ENCODE data around the gene TTC7B.

TTC7B gene

DNA sequence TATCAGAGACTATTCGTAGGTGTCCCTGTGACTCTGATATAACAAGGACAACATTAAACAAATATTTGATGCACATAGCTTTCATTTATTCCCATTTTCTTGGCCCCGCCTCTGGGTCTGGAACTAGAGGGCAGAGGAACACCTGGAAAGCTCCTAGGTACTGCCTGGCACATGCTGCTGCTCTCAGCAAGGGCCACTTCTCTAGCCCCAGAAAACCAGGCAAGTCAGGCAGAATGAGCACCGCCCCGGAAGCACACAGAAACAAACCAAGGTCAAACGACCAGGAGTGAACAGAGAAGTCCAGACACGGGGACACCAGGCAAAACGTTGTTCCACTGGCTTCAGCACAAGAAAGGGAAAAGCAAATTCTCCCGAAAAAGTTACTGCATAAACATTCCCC lies 76.1 kb downstream of the TTC7B start:
- TF ChIP-seq POLR2A (IDR thresholded peaks at IDR 0.05; ENCODE audit: low read depth, low read length) = no peak
- no peak for DNase-seq (ENCODE audit: insufficient read length, low spot score)
- FAIRE-seq = no peak

DNA sequence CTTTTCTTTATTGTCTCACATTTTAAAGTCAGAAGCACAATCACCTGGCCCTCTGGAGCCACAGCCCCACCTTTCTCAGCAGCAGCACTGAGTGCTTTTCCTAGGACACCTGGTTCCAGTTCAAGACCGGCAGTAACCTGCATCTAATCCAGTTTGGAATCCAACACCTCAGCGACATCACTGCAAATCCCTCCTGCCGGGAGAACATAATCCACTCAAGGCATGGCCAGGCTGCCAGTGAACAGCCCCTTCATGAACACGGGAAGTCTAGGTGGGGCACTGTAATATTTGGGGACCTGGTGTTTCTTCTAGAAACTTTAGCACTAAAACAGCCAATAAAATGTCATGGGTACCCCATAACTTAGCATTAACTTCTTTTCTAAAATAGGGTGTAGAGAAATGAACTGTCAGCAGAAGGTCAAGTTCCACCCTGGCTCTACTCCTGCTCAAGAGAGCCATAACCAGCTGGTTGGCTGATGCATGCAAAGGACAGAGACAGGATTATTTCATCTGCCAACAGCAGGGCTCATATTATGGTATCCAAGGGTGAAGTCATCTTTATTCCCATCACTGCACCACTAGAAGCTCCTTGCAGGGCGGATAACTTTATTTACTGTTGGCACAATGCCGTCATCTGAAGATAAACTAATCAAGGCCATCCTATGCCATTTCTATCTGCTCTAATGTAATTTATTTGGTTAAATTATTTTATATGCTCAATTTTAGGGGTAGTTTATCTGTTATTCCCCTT lies 76.7 kb downstream of the TTC7B start:
- no peak for TF ChIP-seq POLR2A (IDR thresholded peaks at IDR 0.05; ENCODE audit: low read depth, low read length)
- FAIRE-seq (no peak), DNase-seq (ENCODE audit: insufficient read length, low spot score) (no peak)

DNA sequence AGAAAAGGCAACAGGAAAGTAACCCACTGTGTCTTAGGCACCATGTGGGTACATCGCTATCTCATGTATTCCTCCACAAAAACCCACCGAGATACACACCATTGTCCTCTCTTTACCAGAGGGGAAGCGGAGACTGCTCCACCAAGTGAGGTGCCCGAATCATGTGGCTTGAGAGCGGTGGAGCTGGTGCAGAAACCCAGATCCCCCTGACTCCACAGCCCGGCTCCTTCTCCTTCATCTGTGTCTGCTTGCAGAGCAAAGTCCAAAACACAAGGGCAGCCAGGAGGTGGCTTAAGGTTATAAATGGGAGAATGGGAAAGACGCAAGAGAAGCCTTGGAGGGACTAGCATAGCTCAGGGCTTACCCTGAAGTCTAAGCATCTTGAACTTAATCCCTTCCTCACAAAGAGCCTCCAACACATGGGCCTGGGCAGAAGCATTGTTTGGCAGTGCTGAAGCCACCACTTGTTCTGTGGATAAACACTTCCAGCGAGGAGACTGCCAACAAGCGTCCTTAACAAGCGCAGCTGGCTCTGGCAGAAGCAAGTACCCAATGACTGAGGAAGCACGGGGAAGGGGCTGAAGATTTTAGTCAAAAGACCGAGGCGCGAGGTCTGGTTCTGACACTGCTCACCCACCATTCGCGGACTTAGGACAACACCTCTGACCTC lies 83.0 kb downstream of the TTC7B start:
- no peak for DNase-seq (ENCODE audit: insufficient read length, low spot score)
- no peak for FAIRE-seq
- TF ChIP-seq POLR2A (IDR thresholded peaks at IDR 0.05; ENCODE audit: low read depth, low read length) = no peak

DNA sequence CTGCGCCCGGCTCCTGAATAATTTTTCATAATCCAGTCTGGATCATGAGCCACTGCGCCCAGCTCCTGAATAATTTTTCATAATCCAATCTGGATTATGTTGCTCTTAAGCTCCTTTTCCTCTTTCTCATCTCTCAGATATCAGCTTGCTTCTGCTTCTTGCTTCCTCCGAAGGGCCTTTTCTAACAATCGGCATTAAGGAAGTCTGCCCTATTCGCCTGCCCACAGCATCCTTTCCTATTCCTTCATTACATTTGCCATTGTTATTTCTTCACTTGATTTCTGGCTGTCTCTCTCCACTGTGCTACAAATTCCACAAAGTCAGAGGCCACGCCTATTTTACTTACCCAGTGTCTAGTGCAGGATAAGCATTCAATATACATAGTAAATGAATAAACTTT lies 83.5 kb downstream of the TTC7B start:
- DNase-seq (ENCODE audit: insufficient read length, low spot score) (no peak), FAIRE-seq (no peak)
- TF ChIP-seq POLR2A (IDR thresholded peaks at IDR 0.05; ENCODE audit: low read depth, low read length) = no peak

DNA sequence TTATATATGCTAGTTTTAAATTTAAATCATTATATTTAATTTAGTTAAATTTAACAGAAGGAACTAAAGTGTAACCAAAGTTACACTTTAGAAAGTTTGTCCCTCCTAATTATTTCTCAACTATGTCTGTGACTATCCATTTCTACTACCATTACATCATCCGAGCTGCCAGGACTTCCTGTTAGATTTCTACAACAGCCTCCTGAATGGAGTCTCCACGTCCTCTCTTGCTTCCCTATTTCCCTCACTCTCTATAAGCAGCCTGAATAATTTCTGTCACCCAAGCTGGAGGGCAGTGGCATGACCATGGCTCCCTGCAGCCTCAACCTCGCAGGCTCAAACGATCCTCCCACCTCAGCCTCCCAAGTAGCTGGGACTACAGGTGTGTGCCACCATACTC lies 84.1 kb downstream of the TTC7B start:
- no peak for DNase-seq (ENCODE audit: insufficient read length, low spot score)
- no peak for FAIRE-seq
- no peak for TF ChIP-seq POLR2A (IDR thresholded peaks at IDR 0.05; ENCODE audit: low read depth, low read length)

DNA sequence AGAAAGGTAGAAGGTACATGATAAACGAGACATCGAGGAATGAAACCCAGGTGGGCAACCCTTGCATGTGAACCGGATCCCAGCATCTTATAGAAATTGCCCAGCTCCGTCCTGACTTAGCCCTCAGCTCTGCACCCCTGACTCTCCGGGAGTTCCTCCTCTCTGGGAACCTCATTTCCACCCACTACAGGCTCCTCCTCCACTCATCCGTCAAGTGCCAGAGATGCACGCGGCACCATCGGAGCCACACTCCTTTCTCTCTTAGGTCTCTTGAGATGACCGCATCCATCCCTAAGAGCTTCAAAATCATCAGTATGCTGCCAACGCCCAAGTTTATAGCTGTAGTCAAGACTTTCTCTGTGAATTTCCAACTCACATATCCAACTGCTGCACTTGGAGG lies 84.7 kb downstream of the TTC7B start:
- TF ChIP-seq POLR2A (IDR thresholded peaks at IDR 0.05; ENCODE audit: low read depth, low read length) = no peak
- FAIRE-seq (no peak), DNase-seq (ENCODE audit: insufficient read length, low spot score) (no peak)

DNA sequence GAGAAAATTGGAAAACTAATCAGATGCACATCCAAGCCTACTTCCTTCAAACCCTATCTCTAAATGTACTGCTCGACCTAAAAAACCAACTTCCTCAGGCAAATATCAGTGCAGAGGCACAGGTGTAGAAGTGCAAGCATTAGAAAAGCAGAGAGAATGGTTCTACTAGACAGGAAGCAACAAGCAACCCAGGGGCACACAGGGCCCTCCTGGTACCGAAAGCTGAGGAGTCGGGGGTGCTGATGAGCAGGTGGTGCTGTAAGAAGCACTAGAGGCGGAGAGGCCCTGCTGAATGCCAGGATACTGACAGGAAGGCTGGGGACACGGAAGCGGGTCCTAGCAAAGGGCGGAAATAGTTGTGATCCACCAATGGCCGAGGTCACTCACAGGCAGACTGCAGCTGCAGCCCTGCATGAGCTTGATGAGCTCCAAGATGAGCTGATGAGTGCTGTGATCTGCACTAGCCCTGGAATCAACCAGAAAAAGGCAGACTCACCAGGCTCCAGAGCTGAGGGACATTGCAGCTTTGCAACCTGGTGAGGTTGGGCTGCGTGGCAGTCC lies 85.9 kb downstream of the TTC7B start:
- FAIRE-seq = no peak
- DNase-seq (ENCODE audit: insufficient read length, low spot score) = no peak
- TF ChIP-seq POLR2A (IDR thresholded peaks at IDR 0.05; ENCODE audit: low read depth, low read length) = no peak

DNA sequence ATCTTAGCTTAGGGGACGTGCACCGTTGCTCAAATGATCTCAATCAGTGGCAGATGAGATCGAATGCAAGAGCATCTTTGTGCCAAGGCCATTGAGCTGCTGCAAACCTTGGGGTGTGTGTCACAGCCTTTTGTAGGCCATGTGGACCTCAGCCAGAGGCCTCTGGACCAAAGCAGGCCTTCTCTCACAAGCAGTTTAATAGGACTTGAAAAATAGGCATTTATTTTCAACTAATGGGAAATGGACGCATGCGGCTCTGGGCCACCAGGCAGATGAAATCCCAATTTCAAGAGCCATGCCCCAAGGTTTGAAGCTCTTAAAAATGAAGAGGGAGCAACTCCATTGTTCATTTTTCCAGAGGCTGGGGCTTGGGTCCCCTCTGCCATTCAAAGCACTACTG lies 87.3 kb downstream of the TTC7B start:
- no peak for TF ChIP-seq POLR2A (IDR thresholded peaks at IDR 0.05; ENCODE audit: low read depth, low read length)
- no peak for FAIRE-seq
- no peak for DNase-seq (ENCODE audit: insufficient read length, low spot score)

DNA sequence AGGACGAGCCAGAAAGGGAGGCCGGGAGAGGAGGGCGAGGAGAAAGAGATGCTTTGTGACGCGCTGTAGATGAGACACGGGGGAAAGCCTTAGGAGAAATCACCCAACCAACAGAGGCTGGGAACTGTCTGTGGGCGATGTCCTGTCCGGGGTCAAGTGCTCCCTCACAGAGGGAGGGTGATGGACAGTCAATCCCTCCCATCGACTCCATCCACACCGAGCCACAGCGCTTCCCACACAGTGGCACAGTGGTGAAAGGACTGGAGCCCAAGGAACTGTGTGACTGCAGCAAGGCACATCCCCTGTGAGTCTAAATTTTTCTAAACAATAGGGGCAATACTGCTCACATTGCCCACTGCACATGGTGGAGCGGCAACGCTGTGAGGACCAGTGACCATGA lies 89.1 kb downstream of the TTC7B start:
- no peak for TF ChIP-seq POLR2A (IDR thresholded peaks at IDR 0.05; ENCODE audit: low read depth, low read length)
- FAIRE-seq = no peak
- no peak for DNase-seq (ENCODE audit: insufficient read length, low spot score)

DNA sequence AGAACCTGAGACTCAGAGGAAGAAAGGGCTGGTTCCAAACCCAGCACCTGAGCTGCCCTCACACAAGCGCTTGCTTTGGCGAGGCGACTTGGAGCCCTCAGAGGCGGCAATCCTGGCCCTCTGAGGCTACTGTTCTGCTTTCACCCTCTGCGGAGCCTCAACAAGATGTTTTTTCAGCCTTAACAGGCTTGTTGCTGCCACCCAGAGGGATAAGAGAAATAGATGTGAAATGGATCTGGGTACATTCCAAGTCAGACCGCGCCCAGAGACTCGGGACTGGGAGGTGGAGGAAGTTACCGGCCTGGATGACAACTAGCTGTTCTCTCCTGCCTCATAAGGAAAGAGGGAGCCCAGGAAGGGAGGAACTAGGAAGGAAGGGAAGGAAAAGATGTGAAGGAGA lies 89.6 kb downstream of the TTC7B start:
- FAIRE-seq (no peak), DNase-seq (ENCODE audit: insufficient read length, low spot score) (no peak)
- TF ChIP-seq POLR2A (IDR thresholded peaks at IDR 0.05; ENCODE audit: low read depth, low read length) = no peak

DNA sequence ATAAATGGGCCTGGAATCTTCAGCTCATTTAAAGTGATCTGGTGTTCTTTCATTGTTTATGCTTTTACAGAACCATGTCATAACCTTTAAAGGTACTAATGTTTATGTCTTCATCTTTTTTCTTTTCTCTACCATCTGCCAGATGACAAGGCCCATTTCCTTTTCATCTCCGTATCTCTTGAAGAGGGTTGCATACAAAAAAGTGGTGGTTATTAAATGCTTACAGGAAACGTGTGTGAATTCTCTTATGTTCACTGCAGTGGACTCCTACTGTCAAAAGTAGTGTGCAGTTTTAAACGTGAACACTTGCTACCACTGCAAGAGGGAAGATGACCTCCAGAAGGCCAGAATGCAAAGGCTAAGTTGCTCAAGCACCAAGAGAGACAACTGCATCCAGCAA lies 91.4 kb downstream of the TTC7B start:
- DNase-seq (ENCODE audit: insufficient read length, low spot score) = no peak
- TF ChIP-seq POLR2A (IDR thresholded peaks at IDR 0.05; ENCODE audit: low read depth, low read length) = no peak
- no peak for FAIRE-seq

DNA sequence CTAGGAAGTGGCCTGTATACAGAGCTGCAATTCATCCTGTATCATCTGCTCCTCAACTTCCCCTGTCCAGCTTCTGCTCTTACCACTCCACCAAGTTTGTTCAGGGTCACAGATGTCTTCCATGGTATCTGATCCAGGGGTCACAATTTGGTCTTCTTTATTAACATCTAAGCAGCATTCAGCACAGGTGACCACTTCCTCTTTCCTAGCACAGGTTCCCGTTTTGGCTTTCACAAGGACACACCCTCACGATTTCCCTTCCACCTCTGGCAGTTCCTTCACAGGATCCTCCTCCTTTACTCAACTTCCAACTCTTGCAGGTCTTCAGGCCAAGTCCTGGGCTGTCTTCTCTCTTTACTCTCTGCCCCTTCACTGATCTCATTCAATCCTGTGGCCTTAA lies 93.6 kb downstream of the TTC7B start:
- no peak for FAIRE-seq
- TF ChIP-seq POLR2A (IDR thresholded peaks at IDR 0.05; ENCODE audit: low read depth, low read length) = no peak
- no peak for DNase-seq (ENCODE audit: insufficient read length, low spot score)

DNA sequence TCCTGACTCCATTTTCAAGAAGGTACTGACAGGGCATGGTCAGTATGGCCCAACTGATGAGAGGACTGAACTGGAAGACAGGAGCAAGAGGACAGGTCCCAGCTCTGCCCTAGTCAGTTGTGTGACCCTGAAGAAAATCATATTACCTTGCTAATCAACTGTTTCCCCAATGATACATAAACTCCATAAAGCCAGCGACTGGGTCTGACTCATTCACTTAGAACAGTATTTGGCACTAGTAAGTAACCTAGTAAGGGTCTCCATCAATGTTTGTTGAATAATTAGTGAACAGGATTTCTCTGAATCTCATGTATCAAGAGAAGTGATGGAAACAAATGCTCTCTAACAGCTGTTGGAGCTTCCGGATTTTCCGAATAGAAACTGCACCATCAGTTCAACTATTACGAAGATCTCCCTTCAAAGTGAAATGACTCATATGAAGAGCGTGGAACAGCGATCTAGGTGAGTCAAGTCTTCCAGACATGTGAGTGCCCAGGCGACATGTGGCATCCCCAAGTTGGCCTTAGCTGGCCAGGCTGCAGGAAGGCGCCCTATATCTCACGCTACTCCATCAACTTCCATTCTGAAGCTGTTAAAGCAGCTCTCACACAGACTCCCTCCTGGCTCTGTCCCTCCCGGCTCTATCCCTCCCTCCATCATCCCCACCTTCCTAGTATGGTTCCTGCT lies 94.5 kb downstream of the TTC7B start:
- TF ChIP-seq POLR2A (IDR thresholded peaks at IDR 0.05; ENCODE audit: low read depth, low read length) = no peak
- DNase-seq (ENCODE audit: insufficient read length, low spot score) (peak; percentile 70), FAIRE-seq (no peak)

DNA sequence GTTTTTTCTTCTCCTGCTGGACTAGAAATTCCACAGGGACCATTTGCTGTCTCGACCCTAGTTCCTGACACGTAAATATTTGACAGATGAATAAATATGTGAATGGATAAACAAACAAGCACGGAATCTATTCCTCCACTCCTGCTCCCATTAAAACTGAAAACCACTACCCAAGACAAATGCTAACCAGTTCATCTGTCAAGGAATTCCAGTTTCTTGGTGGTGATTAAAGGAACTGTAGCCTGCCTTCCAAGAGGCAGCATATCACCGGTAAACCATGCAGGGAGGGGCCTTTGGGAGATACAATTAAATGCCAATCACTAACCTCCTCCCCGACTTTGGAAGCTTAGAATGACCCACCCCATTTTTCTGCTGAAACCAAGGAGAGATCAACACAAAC lies 95.4 kb downstream of the TTC7B start:
- no peak for TF ChIP-seq POLR2A (IDR thresholded peaks at IDR 0.05; ENCODE audit: low read depth, low read length)
- DNase-seq (ENCODE audit: insufficient read length, low spot score) (no peak), FAIRE-seq (no peak)

Measured in H54 (cell line).